CD4-positive, alpha-beta T cell treated with Interleukin-17A for 4 hours (primary cell): ENCODE results near the gene SPRYD3.
A peak's percentile ranks its signal among the peaks of the same experiment; 100 is the strongest.

ENCODE experiments used
- DNase-seq: peaks from one replicate; pipeline ENCODE4 v3.0.0-alpha.2; 2020; ENCODE audit warnings: mixed read lengths

SPRYD3 gene

DNA sequence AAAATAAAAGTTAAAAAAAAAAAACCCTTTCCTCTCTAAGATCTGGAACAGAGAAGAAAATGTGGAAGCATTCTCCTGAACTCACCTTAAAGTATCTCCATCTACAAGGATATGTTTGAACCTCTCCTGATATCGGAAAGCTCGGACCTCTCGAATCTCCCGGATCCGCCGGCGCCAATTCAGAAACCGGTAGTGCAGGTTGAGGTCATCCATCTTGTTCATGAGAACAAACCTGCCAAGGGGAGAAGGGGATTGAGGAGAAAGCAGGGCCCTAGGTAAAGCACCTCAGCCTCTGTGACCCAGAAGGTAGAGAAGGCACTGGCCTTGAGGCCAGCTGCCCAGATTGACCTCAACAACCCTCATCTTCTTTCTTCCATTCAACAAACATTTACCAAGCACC is 2.2 kb downstream of the SPRYD3 start:
- DNase-seq, result no peak

DNA sequence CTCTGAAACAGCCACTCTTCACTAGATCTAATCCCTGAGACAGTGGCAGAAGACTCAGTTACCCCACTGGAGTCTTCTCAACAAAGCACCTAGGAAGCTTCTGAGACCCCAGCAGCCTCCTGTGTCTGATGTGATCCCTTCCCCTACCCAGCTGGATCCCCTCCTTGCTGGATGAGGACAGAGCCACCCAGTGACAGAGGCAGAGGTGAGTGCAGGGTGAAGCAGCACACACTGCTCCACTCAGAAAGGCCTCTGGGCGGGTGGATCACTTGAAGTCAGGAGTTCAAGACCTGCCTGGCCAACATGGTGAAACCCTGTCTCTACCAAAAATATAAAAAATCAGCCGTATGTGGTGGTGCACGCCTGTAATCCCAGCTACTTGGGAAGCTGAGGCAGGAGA is 2.7 kb downstream of the SPRYD3 start:
- no peak for DNase-seq

DNA sequence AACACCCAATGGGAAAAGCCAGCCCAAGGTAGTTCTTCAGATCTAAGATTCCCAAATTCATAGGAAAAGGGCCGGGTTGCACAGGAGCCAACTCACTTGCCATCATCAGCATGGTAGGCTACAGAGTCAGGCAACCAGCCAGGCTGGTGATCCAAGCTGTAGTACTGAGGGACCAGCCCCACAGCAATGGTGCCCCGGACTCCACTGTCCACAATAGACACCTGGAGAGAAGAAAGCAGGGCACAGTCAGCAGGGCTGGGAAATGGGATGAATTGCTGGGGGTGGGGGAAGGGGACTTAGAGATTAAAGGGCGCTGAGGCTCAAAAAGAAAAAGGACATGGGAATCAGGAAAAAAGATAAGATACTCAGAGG is 4.2 kb downstream of the SPRYD3 start:
- DNase-seq, result no peak

DNA sequence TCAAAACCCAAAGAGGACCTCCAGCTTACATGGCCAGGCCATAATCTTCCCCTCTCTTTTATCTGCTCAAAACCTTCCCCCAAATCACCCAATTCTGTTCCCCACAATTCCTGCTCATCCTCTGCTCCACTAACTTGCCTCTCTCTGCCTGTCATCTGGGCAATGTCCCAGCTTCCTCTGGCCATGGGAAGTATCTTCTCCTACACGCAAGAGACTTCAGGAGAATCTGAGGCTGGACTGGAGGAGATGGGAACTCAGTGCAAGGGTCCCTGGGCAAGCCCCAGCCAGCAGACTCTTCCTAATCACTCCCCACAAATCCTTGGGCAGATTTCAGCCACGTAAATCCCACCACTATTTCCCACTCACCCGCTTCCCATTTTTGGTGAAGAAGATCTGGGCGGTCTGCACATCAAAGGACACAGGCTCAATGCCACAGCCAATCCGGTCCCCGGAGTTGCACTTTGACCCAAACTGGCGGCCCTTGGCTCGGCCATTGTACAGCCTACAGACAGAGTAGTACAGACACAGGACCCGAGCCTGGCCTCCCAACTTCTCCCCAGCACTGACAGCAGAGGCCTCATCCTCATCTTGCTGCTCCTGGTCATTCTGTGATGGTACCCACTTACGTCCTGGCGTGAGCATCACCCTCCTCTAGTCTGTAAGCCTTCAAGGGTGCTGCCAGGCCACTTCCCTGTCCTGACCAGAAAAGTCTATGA is 4.7 kb downstream of the SPRYD3 start:
- no peak for DNase-seq

DNA sequence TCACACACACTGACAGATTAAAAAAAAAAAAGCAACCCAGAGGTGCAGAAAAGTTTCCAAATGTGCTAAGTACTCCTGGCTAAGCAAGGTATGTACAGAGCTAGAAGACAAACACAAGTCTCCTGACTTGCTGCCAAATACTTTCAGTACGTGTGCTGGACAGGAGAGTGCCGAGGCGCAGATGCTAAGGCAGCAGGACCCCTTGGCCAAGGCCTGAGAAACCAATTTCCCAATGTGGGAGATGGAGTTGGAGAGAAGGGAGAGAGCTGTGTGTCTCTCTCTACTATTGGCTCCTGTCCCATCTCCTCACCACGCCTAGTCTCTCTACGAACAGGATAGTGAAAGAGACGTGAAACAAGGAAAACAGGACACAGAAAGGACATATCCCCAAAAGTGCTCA is 5.3 kb downstream of the SPRYD3 start:
- no peak for DNase-seq

DNA sequence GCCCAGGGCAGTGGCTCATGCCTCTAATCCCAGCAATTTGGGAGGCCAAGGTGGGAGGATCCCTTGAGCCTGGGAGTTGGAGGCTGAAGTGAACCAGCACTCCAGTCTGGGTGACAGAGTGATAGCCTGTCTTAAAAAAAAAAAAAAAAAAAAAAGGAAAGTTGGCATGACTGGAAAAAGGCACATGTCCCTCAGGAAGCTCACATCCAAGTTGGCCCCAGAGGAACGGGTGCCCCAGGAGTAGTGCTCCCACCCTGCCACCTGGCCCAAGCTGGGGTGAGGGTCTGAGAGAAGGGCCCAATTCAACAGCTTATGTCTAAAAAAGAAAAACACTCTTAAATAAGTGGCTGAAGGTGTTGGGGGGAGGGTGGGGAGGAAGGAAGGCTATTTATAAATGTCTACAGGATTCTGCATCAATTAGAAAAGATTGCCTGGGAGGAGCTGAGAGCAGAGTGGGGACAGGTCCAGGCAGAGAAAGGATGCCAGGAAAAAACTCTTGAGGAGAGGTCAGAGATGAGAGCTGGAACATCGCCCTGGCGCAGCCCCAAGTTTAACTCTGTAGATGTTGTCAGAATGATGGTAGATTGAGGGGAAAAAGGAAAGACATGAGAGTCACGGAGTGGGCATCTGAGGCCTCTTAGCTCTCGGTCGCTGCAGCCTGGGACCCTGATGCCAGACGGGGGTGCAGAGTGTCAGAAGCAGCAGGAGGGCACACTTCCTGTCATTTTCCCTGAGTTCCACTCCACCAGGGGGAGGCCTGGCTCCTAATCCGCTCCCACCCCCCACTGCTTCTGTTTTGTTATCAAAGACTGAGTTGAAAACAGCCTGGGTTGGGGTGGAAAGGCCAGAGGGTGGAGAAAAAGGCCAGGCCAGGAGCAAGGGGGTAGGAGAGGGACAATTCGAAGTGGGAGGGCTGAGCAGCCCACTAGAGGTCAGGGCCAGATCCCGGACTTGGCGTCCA is 7.3 kb downstream of the SPRYD3 start:
- no peak for DNase-seq

DNA sequence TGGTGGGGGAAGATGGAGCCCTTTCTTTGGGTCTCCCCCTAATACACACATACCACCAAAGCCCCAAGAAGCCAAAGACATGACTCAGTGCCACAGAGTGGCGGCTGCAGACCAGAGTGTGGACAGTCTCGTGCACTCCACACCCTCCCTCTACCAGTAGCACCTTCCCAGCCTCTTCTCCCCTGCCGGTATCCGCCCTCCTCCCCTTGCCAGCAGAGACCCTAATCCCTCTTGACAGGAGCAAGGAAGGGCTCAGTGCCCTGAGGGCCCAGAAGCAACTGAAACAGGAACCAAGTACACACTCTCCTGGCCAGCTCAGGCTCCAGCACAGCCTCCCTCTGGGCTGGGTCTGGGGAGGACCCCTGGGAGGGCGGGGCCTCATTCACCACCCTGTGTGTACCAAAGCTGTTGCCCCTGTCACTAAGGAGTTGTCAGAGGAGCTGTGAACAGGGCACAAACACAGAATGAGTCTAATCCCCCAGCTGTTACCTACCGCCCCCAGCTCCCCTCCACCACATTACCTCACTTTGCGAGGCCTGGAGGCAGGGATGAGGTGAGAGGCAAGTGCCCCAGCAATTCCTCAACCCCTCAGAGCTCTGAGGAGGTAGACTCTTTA is 8.2 kb downstream of the SPRYD3 start:
- no peak for DNase-seq

DNA sequence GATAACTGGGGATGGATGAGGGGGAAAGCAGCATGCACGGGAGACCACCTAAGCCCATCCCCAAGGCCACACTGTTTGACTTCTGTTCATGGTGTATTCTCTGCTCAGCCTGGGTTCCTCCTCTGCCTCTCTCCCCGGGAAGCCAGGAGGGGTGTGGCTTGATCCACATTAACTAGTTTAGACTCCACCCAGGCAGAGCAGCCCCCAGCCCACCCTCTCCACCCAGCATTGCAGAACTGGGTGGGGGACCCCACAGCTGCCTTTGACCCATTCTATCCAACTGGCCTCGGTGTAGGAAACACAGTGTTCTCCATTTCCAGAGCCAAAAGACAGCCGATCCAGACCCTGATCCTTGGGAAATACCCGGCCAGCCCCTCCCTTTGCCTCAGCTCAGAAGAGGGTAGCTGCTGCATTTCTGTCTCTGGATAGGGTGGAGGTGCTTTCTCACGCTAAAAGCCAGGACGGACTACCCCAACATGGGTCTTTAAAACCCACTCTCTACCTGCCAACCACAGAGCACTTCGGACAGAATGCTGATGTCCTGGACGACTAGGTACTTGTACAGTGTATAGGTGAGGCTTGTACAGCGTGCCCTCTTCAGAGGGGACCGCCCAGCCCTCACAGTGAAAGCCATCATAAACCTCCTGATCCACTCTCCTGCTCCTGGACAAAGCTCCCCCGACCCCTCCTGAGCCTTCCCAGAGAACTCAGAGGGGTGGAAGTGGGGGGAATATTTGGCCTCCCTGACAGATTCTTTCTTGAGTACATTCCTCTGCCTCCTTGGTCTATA is 9.4 kb downstream of the SPRYD3 start:
- DNase-seq, result no peak

DNA sequence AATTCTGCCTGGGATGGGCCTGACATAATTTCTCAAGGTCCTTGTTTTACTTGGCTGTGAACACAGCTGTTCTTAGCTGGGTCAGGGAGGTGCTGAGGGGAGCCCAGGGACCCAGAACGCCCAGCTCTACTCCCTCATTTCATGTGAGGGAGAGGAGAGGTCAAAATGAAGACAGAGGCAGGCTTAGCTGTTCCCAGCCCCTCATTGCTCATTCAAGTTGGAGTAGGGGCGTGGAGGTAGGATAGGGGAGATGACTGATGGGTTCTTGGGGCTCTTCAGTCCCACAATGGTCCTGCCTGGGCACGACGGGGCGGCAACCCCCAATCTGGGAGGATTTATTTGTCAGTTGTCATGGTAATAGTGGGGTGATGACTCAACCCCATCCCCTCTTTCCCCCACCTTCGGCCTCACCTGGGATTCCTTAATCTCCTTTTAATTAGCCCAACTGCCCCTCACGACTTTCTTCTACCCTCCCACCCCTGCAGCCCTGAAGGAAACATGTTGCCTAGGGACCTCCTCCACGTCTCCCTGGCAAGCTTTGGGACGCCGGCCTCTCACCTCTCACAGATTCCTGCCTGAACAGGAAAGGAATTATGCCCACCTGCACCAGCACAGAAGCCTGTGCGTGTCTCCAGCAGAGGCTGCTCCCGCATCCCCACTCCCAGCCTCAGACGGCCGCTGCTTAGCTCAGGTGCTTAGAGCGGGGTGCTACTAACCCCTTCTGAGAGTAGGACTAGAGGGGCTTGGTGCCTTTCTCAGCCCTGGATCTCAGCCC is 10.2 kb downstream of the SPRYD3 start:
- no peak for DNase-seq

DNA sequence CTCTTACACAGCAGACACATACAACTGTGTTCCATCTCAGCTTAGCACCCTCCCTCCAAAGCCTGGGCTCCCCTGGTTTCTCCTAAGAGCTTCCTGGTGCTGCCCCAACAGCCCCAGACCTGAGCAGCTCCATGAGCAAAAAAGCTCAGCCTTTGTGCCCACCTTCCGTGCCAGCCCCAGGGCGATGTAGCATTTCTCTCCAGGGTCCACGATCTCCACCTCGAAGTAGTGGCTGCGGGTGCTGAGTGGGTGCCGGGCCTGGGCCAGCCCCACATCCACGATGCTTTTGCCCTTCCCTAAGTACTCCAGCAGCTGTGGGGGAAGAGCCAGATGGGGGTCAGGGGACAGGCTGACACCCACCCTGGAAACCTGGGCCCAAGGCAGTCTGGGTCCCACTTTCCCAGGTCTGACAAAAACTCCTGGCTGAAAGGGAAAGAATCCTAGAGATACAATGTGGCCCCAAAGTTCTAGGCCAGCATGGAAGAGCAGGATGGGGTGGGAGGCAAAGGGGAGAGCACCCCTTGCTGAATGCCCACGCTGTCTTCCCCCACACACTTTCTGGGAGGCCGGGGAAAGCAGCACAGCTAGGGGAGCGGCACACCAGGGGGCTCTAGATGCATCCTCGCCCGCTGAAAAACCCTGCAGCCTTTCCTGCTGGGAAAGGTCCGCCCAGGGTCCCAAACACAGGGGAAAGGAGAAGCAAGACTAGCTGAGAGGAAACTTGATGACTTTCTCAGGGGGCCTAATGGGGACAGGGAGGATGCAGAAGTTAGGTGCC is 11.0 kb downstream of the SPRYD3 start:
- no peak for DNase-seq

DNA sequence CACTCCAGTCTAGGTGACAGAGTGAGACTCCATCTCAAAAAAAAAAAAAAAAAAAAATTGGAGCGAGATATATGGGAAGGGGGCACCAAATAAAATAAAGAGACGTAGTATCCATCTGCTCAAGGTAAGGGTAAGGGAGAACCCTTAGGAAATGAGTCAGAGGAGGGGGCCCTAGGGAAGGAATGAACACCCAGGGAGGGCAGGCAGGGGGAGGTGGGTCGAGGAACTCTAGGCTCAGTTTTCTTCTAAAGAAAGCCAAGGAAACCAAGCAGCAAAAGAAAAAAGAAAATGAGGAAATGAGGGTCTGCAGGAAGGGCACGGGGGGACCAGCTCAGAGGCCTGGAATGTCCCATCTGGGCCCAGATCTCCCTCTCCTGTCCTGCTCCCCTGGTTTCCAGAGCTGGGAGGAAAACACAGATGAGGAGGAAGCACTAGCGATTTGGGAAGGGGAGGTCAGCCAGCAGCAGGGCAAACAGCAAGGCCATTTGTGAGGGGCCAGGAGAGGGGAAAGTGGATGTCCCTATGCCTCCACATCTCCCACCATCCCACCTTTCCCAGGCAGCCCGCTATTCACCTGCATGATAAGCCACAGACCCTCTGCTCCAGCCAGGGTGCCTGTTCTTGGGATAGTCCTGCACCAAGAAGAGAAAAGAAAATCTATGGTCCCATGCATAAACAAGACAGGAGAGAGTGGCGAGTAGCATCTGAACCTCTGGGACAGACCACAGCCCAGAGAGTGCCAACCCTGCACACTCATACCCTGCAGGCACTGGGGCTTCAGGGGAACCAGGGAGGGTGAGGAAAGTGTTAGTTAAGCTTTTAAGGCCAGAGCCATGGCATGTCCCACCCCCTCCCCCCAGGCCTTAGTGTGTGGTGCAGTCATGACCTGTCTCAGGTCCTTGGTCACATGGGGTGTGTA is 11.9 kb downstream of the SPRYD3 start:
- no peak for DNase-seq

DNA sequence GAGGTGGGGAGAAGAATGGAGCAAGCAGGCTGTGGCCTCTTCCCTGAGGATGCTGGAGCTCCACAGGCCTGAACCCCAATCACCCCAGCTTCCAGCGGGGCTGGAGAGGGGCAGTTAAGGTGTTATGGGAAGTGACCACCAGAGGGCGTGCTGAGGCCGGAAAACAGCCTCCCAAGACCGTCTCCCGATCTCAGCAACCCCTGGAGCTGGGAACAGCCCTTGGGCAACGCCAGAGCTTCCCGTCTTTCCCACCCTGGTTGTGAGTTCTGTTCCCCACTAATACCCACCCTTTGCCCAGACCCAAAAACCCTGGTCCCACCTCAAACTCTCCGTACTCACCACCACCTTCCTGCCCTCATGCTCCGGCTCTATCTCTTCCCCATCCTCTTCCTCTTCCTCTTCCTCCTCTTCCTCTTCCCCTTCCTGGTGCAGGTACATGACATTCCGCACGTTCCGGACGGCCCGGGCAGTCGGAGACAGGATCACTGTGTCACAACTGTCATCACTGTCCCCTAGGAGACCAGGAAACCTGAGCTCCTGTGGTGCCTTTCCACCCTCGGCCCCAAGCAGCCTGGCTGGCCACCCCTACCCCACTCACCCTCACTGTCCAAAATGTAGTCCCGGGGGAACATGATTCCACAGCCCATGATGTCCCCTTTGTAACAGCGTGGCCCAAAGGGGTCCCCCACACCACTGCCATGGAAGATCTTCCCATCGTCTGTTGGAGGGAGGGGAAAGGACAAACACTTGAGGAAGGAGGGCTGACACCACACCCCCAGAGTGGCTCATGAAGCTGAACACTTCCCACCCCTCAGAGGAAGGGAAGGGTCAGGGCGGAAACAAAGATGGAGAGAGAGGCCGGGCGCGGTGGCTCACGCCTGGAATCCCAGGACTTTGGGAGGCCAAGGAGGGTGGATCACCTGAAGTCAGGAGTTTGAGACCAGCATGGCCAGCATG is 12.9 kb downstream of the SPRYD3 start:
- peak; percentile 84 for DNase-seq

DNA sequence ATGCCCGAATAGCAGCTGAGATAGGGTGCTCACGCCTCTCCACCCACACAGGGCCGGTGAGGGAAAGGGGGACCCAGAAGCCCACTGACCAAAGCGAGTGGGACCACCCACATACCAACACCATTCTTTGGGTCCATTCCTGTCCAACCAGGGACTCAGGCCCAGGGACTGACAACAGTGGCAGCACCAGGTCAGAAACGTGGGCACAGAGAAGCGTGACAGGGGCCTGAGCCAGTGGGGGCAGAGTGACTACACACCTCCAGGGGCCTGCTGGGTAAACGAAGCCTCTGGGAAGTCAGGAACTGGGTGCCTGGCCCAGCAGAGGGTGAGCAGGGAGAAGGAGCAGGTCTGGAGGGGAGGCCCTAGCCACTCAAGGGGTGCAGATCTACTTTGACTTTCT is 13.7 kb downstream of the SPRYD3 start:
- no peak for DNase-seq

DNA sequence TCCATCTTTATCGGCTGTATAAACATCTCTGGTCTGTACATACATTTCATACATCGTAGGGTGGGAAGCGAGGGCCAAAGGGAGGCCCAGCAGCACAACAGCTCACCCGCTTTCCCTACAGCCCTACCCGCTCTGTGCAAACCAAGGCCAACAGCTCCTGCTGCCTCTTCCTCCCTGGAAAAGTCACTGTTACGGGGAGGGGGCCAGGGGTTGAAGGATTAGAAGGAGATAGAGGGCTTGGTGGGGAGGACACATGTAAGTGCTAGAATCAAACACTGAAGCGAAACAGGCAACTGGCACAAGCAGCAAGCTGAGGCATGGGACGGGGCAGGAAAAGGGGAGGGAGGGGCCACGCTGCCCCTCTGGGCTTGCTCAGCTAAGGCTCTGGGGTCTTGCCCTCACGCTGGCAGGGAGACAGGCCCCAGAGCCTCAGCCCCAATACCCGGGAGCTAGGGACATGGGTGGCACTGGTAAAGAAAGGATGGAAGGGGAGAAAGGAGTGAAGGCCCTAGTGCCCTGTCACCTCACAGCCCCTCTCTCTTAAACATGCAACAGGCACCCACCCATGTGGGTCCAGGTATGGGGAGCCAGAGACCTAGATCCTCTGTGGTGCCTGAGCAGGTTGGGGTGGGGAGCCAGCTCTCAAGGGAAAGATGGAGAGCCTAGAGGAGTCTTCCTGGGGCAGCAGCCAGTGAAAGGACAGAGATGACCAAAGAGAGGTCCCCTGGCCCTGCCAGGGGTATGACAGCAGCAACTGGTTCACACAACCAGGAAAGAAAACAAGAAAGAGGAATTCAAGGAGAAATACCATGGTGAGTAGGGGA is 14.4 kb downstream of the SPRYD3 start:
- DNase-seq, result no peak

DNA sequence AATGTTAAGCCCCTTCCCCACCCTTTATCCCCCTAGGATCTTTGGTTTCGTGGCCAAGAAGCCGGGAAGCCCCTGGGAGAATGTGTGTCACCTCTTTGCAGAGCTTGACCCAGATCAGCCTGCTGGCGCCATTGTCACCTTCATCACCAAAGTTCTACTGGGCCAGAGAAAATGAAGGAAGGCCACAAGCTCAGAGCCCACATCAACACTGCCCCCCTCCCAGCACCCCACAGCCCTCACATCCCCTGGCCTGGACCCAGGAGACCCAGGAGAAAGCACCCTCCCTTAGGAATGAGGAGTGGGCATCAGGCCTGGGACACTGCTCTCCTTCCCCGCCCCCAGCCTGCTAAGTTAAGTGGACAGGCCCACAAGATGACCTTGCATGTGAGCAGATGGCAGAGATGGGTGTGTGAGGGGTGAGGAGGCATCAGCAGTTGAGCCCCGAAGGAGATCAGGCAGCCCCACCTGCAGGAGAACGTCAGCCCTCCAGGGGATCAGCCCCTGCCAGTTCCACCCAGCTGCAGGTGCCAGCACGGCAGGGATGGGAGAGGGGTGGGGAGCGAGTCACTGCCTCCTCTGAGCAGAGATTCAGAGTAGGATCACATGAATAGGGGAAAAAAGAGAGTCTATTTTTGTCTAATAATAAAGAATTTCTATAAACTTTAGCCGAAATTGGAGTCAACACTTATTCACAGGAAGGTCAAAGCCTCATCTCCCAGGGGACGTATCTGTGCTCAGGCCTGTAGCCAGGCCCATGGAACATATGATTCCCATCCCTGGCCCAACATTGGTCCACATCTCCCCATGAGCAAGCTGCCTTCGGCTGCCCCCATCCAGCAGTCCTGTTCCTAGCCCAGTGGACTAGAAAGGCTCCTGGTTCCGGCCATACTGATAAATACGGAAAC is 15.2 kb downstream of the SPRYD3 start:
- DNase-seq, result no peak

DNA sequence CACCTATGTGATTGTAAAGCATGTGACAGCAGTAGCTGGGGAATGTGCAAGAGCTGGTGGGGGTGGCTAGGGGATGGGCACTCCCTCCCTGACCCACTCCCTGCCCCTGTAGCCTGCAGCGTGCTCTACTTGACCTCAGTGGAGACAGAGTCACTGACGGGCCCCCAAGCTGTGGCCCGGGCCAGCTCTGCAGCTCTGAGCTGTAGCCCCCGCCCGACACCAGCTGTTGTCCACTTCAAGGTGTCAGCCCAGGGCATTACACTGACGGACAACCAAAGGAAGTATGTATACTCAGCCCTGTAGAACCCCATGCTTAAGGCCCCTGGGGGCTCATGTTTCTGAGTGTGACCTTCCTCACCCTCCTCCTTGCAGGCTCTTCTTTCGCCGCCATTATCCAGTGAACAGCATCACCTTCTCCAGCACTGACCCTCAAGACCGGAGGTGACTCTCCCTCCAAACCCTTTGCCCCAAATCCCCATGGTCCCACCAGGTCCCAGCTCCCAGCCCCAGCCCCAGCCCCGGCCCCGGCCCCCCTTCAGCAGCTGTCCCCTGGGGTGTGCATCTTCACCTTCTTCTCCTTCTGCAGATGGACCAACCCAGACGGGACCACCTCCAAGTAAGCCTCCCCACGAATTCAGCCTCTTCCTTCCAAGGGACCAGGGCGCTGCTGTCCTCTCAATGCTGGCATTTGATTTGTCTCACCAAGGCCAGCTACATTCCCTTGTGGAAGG is 16.0 kb downstream of the SPRYD3 start:
- no peak for DNase-seq
